Measurements from ENCODE around the gene KLF6. TPM values are rescaled to one million over a fixed set of nuclear protein-coding genes. Genes with fewer than 3 reads are reported as not detected.

Gene KLF6
- total RNA-seq, 4 donors from 2014 or later = 185 to 404 (median 276) TPM

DNA sequence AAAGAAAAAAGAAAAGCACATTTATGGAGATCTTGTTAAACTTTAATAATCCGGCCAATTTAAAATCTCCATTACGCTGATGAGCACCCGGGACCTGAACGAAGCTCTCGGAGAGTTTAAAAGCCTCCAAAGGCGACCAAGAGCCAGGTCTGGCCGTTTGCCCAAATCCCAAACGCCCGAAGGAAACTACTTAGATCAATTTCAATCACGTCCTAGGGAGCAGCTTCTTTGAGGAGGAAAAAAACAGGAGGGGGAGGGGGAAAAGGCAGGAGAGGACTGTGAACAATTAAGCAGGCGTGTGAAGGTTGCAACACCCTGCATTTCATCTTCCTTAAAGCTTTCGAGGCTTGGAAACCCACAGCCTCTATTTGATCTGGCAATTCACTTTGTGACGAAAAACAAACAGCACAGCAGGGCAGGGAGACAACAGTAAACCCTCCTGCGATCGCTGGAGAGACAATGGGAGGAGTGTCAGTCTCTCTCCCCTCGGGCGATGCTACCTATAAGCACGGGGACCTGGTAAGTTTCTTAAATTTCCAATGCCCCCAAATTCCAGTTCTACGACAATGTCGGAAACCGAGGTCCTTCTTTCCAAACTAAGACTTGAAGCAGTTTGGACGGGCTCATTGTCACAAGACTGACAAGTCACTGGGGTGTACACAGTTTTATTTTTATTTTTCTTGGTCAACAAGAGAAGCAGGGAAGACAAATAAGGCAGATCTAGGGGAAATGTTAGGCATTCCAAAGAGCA, 1.2 kb downstream of the KLF6 start:
- ATAC-seq (ENCODE audit: low FRiP score) (no peak), DNase-seq (ENCODE audit: low spot score) (no peak)
- TF ChIP-seq, protein P1, sequence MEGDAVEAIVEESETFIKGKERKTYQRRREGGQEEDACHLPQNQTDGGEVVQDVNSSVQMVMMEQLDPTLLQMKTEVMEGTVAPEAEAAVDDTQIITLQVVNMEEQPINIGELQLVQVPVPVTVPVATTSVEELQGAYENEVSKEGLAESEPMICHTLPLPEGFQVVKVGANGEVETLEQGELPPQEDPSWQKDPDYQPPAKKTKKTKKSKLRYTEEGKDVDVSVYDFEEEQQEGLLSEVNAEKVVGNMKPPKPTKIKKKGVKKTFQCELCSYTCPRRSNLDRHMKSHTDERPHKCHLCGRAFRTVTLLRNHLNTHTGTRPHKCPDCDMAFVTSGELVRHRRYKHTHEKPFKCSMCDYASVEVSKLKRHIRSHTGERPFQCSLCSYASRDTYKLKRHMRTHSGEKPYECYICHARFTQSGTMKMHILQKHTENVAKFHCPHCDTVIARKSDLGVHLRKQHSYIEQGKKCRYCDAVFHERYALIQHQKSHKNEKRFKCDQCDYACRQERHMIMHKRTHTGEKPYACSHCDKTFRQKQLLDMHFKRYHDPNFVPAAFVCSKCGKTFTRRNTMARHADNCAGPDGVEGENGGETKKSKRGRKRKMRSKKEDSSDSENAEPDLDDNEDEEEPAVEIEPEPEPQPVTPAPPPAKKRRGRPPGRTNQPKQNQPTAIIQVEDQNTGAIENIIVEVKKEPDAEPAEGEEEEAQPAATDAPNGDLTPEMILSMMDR (IDR thresholded peaks at IDR 0.05) = no peak

DNA sequence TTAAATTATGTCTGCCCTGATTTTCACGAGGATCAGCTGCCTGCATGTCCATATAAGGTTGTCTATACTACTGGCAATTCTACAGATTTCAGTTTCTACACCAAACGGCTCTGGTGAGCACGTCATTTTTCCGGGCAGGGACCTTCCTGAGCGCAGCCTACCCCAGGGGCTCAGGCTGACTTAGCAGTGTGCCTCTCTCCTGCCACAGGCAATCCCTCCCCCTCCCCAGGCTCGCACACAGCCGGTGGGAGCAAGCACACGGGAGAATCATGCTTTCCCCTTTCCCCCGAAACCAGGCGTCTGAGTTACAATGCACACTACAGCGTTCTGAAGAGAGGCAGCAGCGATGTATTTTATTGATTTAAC, 1.7 kb downstream of the KLF6 start:
- no peak for DNase-seq (ENCODE audit: low spot score)
- ATAC-seq (ENCODE audit: low FRiP score) = no peak
- TF ChIP-seq, protein P1 (IDR thresholded peaks at IDR 0.05) = no peak

DNA sequence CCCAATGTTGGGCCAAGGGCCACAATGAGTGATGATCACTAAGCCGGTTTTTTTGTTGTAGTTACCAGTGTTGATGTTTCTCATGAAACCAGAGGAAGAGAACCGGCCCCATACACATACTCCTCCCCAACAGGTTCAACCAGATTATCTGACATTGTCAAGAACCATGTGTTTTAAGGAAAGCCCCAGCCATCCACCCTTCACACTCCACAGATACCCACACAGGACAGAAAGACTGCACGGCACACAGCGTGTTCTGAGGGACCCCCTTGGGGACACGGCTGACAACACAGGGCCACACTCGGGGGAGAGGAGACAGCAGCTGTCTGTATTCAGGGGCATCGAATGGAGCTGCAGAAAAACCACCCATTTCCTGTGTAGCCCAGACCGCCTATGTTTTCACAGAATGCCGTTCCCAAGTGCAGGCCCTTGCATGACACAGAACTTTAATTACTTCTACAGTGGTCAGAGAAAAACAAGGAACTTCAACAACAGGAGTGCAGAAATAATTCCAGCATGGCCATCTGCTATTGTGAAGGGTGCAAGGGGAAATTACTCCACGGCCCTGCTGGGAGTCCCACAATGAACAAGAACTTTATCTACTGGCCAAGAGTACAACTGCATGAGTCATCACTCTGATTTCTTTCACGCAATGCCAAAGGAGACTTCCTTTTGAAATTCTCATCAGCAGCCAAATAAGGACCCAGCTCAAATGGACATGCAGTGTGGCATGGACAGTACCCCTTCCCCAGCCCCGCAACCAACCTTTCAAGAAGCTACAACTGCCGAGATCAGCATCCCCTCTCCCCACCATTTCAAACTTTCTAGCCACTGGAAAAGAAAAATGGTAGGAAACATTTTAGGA, 2.3 kb downstream of the KLF6 start:
- DNase-seq (ENCODE audit: low spot score) (no peak), ATAC-seq (ENCODE audit: low FRiP score) (peak; percentile 19)
- TF ChIP-seq, protein P1 (IDR thresholded peaks at IDR 0.05) = no peak

DNA sequence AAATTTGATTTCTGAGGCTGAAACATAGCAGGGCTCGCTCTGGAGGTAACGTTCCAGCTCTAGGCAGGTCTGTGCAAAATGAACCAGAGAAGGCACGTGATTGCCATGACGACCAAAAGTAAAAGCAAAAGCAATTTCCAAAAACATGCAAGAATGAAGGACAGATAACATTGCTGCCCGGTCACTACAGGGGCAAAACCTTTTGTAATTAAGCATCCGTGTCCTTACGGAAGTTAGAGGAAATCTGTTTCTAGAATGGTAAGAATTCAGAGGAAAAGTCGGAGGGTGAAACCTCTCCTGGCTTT, 2.9 kb downstream of the KLF6 start:
- no peak for ATAC-seq (ENCODE audit: low FRiP score)

DNA sequence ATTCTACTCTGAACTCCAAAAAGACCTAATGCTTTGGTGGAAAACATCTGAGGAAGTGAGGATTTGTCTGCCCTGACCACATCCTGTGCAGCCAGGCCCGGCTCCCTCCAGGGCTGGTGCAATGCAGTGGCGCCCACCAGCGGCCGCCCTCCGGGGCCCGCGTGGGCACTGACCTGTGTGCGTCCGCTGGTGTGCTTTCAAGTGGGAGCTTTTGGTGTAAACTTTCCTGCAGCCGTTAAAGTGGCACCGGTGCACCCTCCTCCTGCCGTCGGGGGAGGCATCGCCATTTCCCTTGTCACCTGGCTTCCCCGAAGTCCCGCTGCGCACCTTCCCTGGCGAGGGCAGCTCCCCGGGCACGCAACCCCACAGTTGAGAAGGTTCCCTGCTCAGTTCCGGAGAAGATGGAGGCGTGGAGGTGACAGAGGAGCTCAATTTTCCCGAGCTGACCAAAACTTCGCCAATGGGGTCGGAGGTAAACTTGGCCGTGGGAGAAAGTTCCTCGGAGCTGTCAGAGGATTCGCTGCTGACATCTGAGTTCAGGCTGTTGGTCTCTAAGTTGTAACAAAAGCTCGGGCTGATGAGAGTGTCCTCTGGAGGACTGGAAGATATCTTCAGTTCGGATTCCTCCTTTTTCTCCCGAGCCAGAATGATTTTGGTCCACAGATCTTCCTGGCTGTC, 3.4 kb downstream of the KLF6 start:
- ATAC-seq (ENCODE audit: low FRiP score) (no peak), DNase-seq (ENCODE audit: low spot score) (no peak)
- TF ChIP-seq, protein P1 (IDR thresholded peaks at IDR 0.05) = no peak

More for the DNA sequence above, 2.9 kb downstream of the KLF6 start:
- TF ChIP-seq, protein P1 (IDR thresholded peaks at IDR 0.05) = no peak
- DNase-seq (ENCODE audit: low spot score) = no peak

DNA sequence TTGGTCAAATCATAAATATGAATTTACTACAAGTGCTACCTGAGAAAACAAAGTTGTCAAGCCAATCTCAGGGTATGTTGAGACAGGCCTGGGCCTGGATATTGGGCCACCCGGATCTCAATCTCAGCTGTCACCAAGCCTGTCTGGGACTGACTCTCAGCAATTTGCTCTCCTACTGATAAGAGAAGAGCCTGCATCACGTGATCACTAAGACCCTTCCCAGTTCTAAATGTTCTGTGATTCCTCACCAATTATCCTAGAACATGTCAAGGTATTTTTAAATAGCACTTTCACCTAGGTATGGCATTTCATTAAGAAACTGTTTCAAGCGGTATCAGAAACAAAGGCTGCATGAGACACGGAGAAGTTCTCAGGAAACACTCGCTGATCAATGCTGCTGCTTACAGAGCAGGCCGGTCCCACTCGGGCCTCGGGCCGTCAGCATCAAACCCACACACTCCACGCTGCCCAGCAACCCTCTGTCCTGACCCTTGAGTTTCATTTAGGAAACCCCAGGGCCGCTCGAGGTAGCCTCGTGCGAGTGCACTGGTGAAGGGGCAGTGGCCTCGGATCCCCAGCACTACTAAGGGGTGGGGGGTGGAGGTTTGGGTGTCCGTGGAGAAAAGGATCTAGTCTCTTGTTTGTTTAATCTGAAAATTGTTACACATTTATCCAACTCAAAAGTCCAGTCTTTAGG, 4.1 kb downstream of the KLF6 start:
- ATAC-seq (ENCODE audit: low FRiP score) (no peak), DNase-seq (ENCODE audit: low spot score) (no peak)
- TF ChIP-seq, protein P1 (IDR thresholded peaks at IDR 0.05) = no peak
